Left lung (tissue), 10 donors: ENCODE data around the gene CCDC91. TPM values are rescaled to one million over a fixed set of nuclear protein-coding genes. Genes with fewer than 3 reads are reported as not detected.

ENCODE experiments used
- ATAC-seq: fragments of 200-7000 bp; cut with Tn5 transposase; one replicate; pipeline ENCODE4 v1.9.1; 2020; ENCODE audit warnings: moderate library complexity
- DNase-seq, 4 donors: peaks; one replicate each; pipeline ENCODE4 v3.0.0-alpha.2; 2013 to 2020
- H3K27ac ChIP-seq, 2 donors: fragments of 200-600 bp; sonication (generic) in 1 of 2; one replicate each; pipeline versions ENCODE4 v1.5.0 to v1.8.0; 2020 to 2021
- H3K27me3 ChIP-seq, 2 donors: fragments of 200-600 bp; sonication (generic) in 1 of 2; one replicate each; pipeline versions ENCODE4 v1.5.0 to v1.8.0; 2020 to 2021
- H3K36me3 ChIP-seq, 2 donors: fragments of 200-600 bp; sonication (generic) in 1 of 2; one replicate each; pipeline versions ENCODE4 v1.5.0 to v1.8.0; 2020 to 2021
- H3K4me1 ChIP-seq, 2 donors: fragments of 200-600 bp; one replicate each; pipeline ENCODE4 v1.8.0; 2021
- H3K4me3 ChIP-seq, 2 donors: fragments of 200-600 bp; sonication (generic) in 1 of 2; one replicate each; pipeline versions ENCODE4 v1.5.0 to v1.8.0; 2020 to 2021; ENCODE audit warnings: mild to moderate bottlenecking in 1 of 2
- H3K9me3 ChIP-seq, 2 donors: fragments of 200-600 bp; sonication (generic) in 1 of 2; one replicate each; pipeline versions ENCODE4 v1.5.0 to v1.8.0; 2020 to 2021
- CTCF ChIP-seq, 2 donors: fragments of 200-600 bp; sonication (generic) in 1 of 2; IDR thresholded peaks; one replicate each; pipeline versions ENCODE4 v1.5.0 to v1.8.0; 2021; ENCODE audit warnings: antibody characterized with exemption in 2 of 2
- intact Hi-C, 2 donors: fragments of 100-400 bp; cut with DNase I; formaldehyde crosslinking; loops; one replicate each; pipeline versions ENCODE4 v1.11.2 to v1.14.2; 2022
- polyA plus RNA-seq, 6 donors: library from polyadenylated mRNA; unstranded; fragments of 120-200 nt; gene quantifications; one replicate each; pipeline ENCODE4 v1.2.1, GENCODE V29; 2013; ENCODE audit not compliant: insufficient read length in 6 of 6
- total RNA-seq, 2 donors: library from RNA; stranded (reverse); fragmentation: NEBNext Ultra II Directional; extraction: Animal tissue kit (Norgen Biotek cat#: 25700); gene quantifications; one replicate each; pipeline ENCODE4 v1.2.1, GENCODE V29; 2021
- donor health status: DM: no; HTN: yes; CAD: no.
- donor health status: DM: no; HTN: no; CAD: no.

CCDC91 gene
- total and polyA plus RNA-seq, 8 donors = 18.5 to 30.0 (median 26.2) TPM

GRCh38 chr12:28161697-28162096, 28.6 kb upstream of the CCDC91 start:
- TF ChIP-seq CTCF (IDR thresholded peaks at IDR 0.05) = no peak
- no peaks in the 10 kb centered on the region for H3K9me3 ChIP-seq
- ATAC-seq = no peak
- H3K4me3 ChIP-seq = no peak overlapping the region
- DNase-seq = no peak
- no peak overlapping the region for H3K27ac ChIP-seq
- no peaks in the 10 kb centered on the region for H3K27me3 ChIP-seq
- no peaks in the 10 kb centered on the region for H3K36me3 ChIP-seq
- intact Hi-C loops = no loop called here
- H3K4me1 ChIP-seq = no peaks in the 10 kb centered on the region

GRCh38 chr12:28162697-28163096, 27.6 kb upstream of the CCDC91 start:
- intact Hi-C loops = no loop called here
- H3K36me3 ChIP-seq = no peaks in the 10 kb centered on the region
- H3K4me3 ChIP-seq = no peak overlapping the region
- H3K27ac ChIP-seq = no peak overlapping the region
- H3K4me1 ChIP-seq = no peaks in the 10 kb centered on the region
- ATAC-seq (no peak), DNase-seq (no peak)
- no peaks in the 10 kb centered on the region for H3K9me3 ChIP-seq
- H3K27me3 ChIP-seq = no peaks in the 10 kb centered on the region
- TF ChIP-seq CTCF (IDR thresholded peaks at IDR 0.05) = no peak

DNA sequence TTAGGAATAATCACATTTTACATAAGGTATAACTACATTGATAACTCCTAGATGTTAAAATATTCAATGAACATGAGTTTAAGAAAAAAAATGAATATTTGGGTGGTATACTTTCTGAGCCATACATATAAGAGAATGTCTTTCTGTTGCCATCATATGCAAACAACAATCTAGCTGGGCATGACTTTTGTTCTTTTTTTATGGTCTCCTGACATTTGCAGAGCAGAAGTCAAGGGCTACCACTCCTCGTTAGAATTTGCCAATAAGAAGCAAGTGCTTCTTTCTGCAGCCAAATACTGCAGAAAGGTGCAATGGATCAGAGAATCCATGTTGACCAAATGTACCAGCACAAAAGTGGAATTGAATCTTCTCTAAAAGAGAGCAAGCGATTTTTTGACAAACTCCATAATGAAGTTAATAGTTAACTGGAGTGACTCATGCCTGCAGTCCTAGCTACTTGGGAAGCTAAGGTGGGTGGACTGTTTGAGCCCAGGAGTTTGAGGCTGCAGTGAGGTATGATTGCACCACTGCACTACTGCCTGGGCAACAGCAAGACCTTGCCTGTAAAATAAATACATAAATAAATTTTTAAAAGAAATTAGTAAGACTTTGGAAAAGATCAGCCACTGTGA, 25.5 kb upstream of the CCDC91 start:
- DNase-seq (no peak), ATAC-seq (peak; percentile 50)
- H3K4me3 ChIP-seq = no peak overlapping the region
- no peak for TF ChIP-seq CTCF (IDR thresholded peaks at IDR 0.05)
- no peaks in the 10 kb centered on the region for H3K27me3 ChIP-seq
- H3K4me1 ChIP-seq = no peaks in the 10 kb centered on the region
- H3K9me3 ChIP-seq = no peaks in the 10 kb centered on the region
- intact Hi-C loops = no loop called here
- no peak overlapping the region for H3K27ac ChIP-seq
- H3K36me3 ChIP-seq = no peaks in the 10 kb centered on the region

DNA sequence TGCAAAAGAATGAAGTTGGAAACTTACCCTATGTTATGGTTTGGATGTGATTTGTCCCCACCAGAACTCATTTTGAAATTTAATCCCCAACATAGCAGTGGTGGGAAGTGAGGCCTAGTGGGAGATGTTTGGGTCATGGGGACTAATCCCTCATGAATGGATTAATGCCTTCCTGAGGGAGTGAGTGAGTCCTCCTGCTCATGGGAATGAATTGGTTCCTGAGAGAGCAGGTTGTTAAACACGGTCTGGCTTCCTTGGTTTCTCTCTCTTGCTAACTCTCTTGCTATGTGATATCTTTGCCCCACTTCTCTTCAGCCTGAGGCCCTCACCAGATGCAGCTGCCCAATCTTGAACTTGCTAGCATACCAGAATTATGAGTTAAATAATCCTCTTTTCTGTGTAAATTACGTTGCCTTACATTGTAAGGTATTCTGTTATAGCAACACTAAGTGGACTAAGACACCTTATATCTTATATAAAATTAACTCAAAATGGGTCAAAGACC, 22.2 kb upstream of the CCDC91 start:
- Histone ChIP-seq H3K27me3 (no peaks in the 10 kb centered on the region), H3K9me3 (no peaks in the 10 kb centered on the region), H3K4me3 (no peak overlapping the region), H3K27ac (no peak overlapping the region), H3K4me1 (no peaks in the 10 kb centered on the region), H3K36me3 (no peaks in the 10 kb centered on the region)
- DNase-seq (no peak), ATAC-seq (no peak)
- intact Hi-C loops = no loop called here
- TF ChIP-seq CTCF (IDR thresholded peaks at IDR 0.05) = no peak

GRCh38 chr12:28171356-28172060, 18.7 kb upstream of the CCDC91 start:
- H3K4me3 ChIP-seq = no peak overlapping the region
- no peak for TF ChIP-seq CTCF (IDR thresholded peaks at IDR 0.05)
- DNase-seq = no peak
- H3K27me3 ChIP-seq = no peaks in the 10 kb centered on the region
- H3K4me1 ChIP-seq = no peaks in the 10 kb centered on the region
- no peak overlapping the region for H3K27ac ChIP-seq
- no peak for ATAC-seq
- H3K36me3 ChIP-seq = no peaks in the 10 kb centered on the region
- intact Hi-C loops = no loop called here
- no peaks in the 10 kb centered on the region for H3K9me3 ChIP-seq
